ENCODE data around the gene ANXA1.

- no peak for TF ChIP-seq CTCF (conservative IDR thresholded peaks at IDR 0.05; ENCODE audit: low read depth, low read length)
- no peak for TF ChIP-seq EZH2phosphoT487 (IDR thresholded peaks at IDR 0.05; ENCODE audit: borderline replicate concordance, low read length)
Observed at GRCh38 chr9:73215249-73215648, 63.6 kb downstream of the ANXA1 start.

Measured in PC-3 (cell line).